Calu3 (cell line): Measurements from ENCODE around the gene ARHGEF10L. TPM values are rescaled to one million over a fixed set of nuclear protein-coding genes. Genes with fewer than 3 reads are reported as not detected.

ENCODE experiments used
- BruUV-seq: library from RNA; stranded (reverse); fragments of 400-500 nt; replicated peaks from 2 replicates; lab custom pipeline; 2021; lab: Mats Ljungman, UMichigan
- CTCF ChIA-PET: fragments of 300-600 bp; sonication (Branson Sonifier 250); formaldehyde crosslinking; loops from one replicate; lab custom pipeline; 2022; ENCODE audit warnings: antibody characterized with exemption; lab: Charles Lee
- DNase-seq: peaks from one replicate; pipeline ENCODE4 v3.0.0; 2022
- H3K27ac Mint-ChIP-seq: one replicate; pipeline ENCODE4 v1.8.0; 2022; ENCODE audit warnings: mixed read lengths; ENCODE audit not compliant: unreplicated experiment
- H3K27me3 Mint-ChIP-seq: one replicate; pipeline ENCODE4 v1.8.0; 2022; ENCODE audit warnings: mixed read lengths; ENCODE audit not compliant: unreplicated experiment
- H3K36me3 Mint-ChIP-seq: one replicate; pipeline ENCODE4 v1.8.0; 2022; ENCODE audit warnings: mild to moderate bottlenecking, moderate library complexity, mixed read lengths; ENCODE audit not compliant: insufficient read depth, unreplicated experiment
- H3K4me1 Mint-ChIP-seq: one replicate; pipeline ENCODE4 v1.8.0; 2022; ENCODE audit warnings: mild to moderate bottlenecking, low read depth, mixed read lengths; ENCODE audit not compliant: unreplicated experiment
- H3K4me3 Mint-ChIP-seq: one replicate; pipeline ENCODE4 v1.8.0; 2022; ENCODE audit warnings: mild to moderate bottlenecking, low read depth, moderate library complexity, mixed read lengths; ENCODE audit not compliant: unreplicated experiment
- H3K9me3 Mint-ChIP-seq: one replicate; pipeline ENCODE4 v1.8.0; 2022; ENCODE audit warnings: low read depth, mixed read lengths; ENCODE audit not compliant: unreplicated experiment
- intact Hi-C: fragments of 100-400 bp; cut with micrococcal nuclease; formaldehyde crosslinking; loops from one replicate; pipeline ENCODE4 v1.10.0; 2022; ENCODE audit not compliant: unreplicated experiment
- total RNA-seq: library from RNA; stranded (reverse); gene quantifications from 2 replicates; pipeline ENCODE4 v1.2.3, GENCODE V29; 2022
- TF ChIP-seq, protein P1 (sequence below): fragments of 200-600 bp; IDR thresholded peaks from one replicate; pipeline ENCODE4 v1.8.0; 2022; ENCODE audit warnings: antibody characterized with exemption; ENCODE audit not compliant: unreplicated experiment

The ARHGEF10L gene
- total RNA-seq, 1 experiment from 2014 or later: 20.1 TPM

DNA sequence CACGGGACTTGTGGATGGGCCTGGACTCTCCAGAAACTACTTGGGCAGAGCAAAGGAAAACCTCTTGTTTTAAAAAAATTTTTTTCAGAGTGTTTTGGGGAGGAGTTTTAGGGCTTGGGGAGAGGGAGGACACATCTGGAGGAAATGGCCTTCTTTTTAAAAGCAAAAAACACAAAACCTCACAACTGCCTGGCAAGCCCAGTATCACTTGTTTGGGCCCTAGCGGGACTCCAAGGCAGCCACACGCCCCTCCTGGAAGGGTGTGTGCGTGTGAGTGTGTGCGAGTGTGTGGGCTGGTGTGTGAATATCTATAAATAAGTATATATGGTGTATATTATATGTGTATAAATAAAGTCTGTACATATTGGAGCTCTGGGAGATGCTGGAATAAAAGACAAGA, 158.0 kb downstream of the ARHGEF10L start:
- Mint-ChIP-seq H3K4me1 (no peaks in the 10 kb centered on the region), H3K9me3 (no peaks in the 10 kb centered on the region), H3K27me3 (peaks cover 18% of the 10 kb centered on the region), H3K36me3 (peaks cover 8% of the 10 kb centered on the region), H3K4me3 (no peak overlapping the region), H3K27ac (no peak overlapping the region)
- no TSS peak for BruUV-seq
- intact Hi-C loops: no loop called here
- CTCF ChIA-PET: no interaction called here
- DNase-seq: no peak
- TF ChIP-seq, protein P1, sequence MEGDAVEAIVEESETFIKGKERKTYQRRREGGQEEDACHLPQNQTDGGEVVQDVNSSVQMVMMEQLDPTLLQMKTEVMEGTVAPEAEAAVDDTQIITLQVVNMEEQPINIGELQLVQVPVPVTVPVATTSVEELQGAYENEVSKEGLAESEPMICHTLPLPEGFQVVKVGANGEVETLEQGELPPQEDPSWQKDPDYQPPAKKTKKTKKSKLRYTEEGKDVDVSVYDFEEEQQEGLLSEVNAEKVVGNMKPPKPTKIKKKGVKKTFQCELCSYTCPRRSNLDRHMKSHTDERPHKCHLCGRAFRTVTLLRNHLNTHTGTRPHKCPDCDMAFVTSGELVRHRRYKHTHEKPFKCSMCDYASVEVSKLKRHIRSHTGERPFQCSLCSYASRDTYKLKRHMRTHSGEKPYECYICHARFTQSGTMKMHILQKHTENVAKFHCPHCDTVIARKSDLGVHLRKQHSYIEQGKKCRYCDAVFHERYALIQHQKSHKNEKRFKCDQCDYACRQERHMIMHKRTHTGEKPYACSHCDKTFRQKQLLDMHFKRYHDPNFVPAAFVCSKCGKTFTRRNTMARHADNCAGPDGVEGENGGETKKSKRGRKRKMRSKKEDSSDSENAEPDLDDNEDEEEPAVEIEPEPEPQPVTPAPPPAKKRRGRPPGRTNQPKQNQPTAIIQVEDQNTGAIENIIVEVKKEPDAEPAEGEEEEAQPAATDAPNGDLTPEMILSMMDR: no peak

DNA sequence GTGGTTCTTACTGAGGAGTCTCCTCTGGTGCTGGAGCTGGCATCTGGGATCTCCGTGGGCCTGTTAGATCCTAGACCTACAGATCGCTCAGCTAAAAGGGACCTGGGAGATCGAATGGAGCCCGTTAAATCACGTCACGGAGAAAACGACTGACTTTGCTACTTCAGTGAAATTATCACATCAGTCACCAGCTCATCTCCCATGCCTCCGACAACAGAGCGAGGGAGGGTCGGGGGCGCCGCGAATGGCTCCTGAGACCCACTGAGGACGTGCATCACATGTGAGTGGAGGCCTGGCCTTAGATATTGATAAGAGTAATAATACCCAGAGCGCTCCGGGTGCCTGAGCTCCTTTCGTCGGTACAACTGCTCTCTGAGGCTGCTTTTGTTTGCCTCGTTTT, 160.1 kb downstream of the ARHGEF10L start:
- H3K4me1 Mint-ChIP-seq: no peaks in the 10 kb centered on the region
- peaks cover 5% of the 10 kb centered on the region for H3K36me3 Mint-ChIP-seq
- TF ChIP-seq, protein P1: no peak
- CTCF ChIA-PET: interaction anchor here (0.5 kb wide), 1 partner anchor 591 kb away, joined by 5 read pairs; no protein-coding TSS in a partner anchor
- H3K4me3 Mint-ChIP-seq: no peak overlapping the region
- no peak for DNase-seq
- no TSS peak for BruUV-seq
- no peak overlapping the region for H3K27ac Mint-ChIP-seq
- intact Hi-C loops: no loop called here
- no peaks in the 10 kb centered on the region for H3K9me3 Mint-ChIP-seq
- H3K27me3 Mint-ChIP-seq: peaks cover 39% of the 10 kb centered on the region

DNA sequence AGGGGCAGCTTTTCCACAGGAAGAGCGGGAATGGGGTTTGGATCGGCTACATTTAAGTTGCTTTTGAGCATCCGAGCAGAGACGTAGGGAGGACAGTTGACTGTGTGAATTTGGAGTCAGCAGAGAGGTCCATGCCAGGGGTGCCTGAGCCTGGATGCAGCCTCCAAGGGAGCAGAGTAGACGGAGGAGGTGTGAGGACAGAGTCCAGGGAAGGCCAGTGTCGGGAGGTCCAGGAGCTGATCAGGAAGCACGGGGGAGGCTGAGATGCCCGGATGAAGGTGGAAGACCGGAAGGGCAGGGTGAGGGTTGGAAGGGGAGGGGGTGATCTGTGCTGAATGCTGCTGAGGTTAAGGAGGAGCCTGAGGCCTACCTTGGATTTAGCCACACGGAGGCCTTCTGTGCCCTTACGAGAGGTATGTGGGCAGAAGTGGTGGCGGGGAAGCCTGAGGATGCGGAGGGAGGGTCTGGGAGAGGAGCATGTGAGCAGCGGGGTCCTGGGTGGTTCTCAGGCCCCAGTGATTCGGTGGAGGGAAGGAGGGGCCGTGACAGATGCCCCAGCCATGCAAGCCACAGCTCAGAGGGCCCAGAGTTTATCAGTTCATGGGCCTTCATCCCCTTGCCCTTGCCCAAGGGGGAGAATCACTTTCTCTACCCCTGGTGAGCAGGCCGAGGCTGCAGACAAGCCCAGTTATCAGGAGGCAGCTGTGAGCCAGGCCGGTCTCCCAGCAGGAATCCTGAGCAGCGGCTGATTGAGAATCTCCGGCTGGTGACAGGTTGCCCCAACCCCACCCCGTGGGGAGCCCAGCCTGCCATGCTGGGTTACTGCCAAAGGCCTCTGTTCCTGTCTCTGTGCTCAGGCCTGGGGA, 161.7 kb downstream of the ARHGEF10L start:
- no peak overlapping the region for H3K27ac Mint-ChIP-seq
- CTCF ChIA-PET: no interaction called here

DNA sequence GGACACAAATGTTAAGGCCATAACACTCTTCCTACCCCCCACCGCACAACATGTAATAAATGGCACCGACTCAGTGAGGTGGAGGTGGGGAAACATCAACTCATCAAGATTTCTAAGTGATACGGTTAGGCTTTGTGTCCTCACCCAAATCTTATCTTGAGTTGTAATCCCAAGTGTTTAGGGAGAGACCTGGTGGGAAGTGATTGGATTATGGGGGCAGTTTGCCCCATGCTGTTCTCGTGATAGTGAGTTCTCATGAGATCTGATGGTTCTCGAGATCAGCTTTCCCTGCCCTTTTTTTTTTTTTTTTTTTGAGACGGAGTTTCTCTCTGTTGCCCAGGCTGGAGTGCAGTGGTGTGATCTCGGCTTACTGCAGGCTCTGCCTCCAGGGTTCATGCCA, 164.7 kb downstream of the ARHGEF10L start:
- CTCF ChIA-PET: no interaction called here
- no peak overlapping the region for H3K4me3 Mint-ChIP-seq
- BruUV-seq: no TSS peak

More for the DNA sequence above, 161.7 kb downstream of the ARHGEF10L start:
- Mint-ChIP-seq H3K9me3 (no peaks in the 10 kb centered on the region), H3K4me3 (no peak overlapping the region), H3K27me3 (peaks cover 55% of the 10 kb centered on the region), H3K4me1 (no peaks in the 10 kb centered on the region), H3K36me3 (peaks cover 3% of the 10 kb centered on the region)
- intact Hi-C loops: no loop called here
- BruUV-seq: no TSS peak
- DNase-seq: no peak
- TF ChIP-seq, protein P1: no peak

More for the DNA sequence above, 164.7 kb downstream of the ARHGEF10L start:
- intact Hi-C loops: no loop called here
- Mint-ChIP-seq H3K27me3 (peaks cover 85% of the 10 kb centered on the region), H3K36me3 (no peaks in the 10 kb centered on the region), H3K27ac (no peak overlapping the region), H3K4me1 (no peaks in the 10 kb centered on the region), H3K9me3 (no peaks in the 10 kb centered on the region)
- no peak for DNase-seq
- TF ChIP-seq, protein P1: no peak
